ENCODE data around the gene NAP1L1.
"Not testable (repeated sequence)": the region's sequence is repeated elsewhere in the genome, so short reads cannot be mapped to it uniquely, and the experiment has no call there.

The NAP1L1 gene

GRCh38 chr12:75991753-75992152 lies 92.7 kb downstream of the NAP1L1 start:
- no peak for TF ChIP-seq CTCF (conservative IDR thresholded peaks at IDR 0.05; ENCODE audit: low read depth, low read length)
- no peak overlapping the region for H3K4me3 ChIP-seq (ENCODE audit: low read length)
- no peak for DNase-seq (ENCODE audit: low read depth)

GRCh38 chr12:75990189-75990912 lies 94.1 kb downstream of the NAP1L1 start:
- no peak for DNase-seq (ENCODE audit: low read depth)
- H3K4me3 ChIP-seq (ENCODE audit: low read length), result no peak overlapping the region
- no peak for TF ChIP-seq CTCF (conservative IDR thresholded peaks at IDR 0.05; ENCODE audit: low read depth, low read length)

- DNase-seq (ENCODE audit: low read depth); H3K4me3 ChIP-seq (ENCODE audit: low read length): not testable (repeated sequence)
These were observed 96.8 kb downstream of the NAP1L1 start for GRCh38 chr12:75987709-75988108.

All from retinal pigment epithelial cell (primary cell).